GM23338 (cell line): ENCODE data around the gene SPATA25. TPM values are rescaled to one million over a fixed set of nuclear protein-coding genes. Genes with fewer than 3 reads are reported as not detected.

Source experiments
- ATAC-seq: fragments of 200-7000 bp; cut with Tn5 transposase; 3 replicates; pipeline ENCODE4 v1.9.1; 2020
- DNase-seq: peaks from one replicate; pipeline ENCODE4 v3.0.0-alpha.2; 2015; ENCODE audit warnings: low spot score
- H2AFZ ChIP-seq: fragments of 200-600 bp; sonication (generic); 2 replicates; pipeline ENCODE4 v1.8.0; 2016; ENCODE audit warnings: antibody characterized with exemption, mild to moderate bottlenecking, moderate library complexity
- H3F3A ChIP-seq: fragments of 200-600 bp; sonication (generic); replicated peaks from 2 replicates; pipeline ENCODE4 v1.8.0; 2017; ENCODE audit warnings: antibody characterized with exemption, mixed run types, low read depth
- H3K27ac ChIP-seq: fragments of 200-600 bp; sonication (generic); 2 replicates; pipeline ENCODE4 v1.6.1; 2016; ENCODE audit warnings: low read depth
- H3K27me3 ChIP-seq: fragments of 200-600 bp; sonication (generic); 2 replicates; pipeline ENCODE4 v1.8.0; 2016; ENCODE audit warnings: mild to moderate bottlenecking, mixed run types, moderate library complexity; ENCODE audit not compliant: insufficient read depth
- H3K36me3 ChIP-seq: fragments of 200-600 bp; sonication (generic); 2 replicates; pipeline ENCODE4 v1.8.0; 2016; ENCODE audit warnings: mild to moderate bottlenecking; ENCODE audit not compliant: insufficient read depth
- H3K4me1 ChIP-seq: fragments of 200-600 bp; sonication (generic); 2 replicates; pipeline ENCODE4 v1.8.0; 2016; ENCODE audit warnings: mild to moderate bottlenecking, moderate library complexity; ENCODE audit not compliant: insufficient read depth
- H3K4me2 ChIP-seq: fragments of 200-600 bp; sonication (generic); 2 replicates; pipeline ENCODE4 v1.7.1; 2017; ENCODE audit warnings: mixed run types
- H3K4me3 ChIP-seq: fragments of 200-600 bp; sonication (generic); 2 replicates; pipeline ENCODE4 v1.6.1; 2016; ENCODE audit warnings: mixed run types
- H3K79me2 ChIP-seq: fragments of 200-600 bp; sonication (generic); replicated peaks from 2 replicates; pipeline ENCODE4 v1.8.0; 2017; ENCODE audit warnings: mild to moderate bottlenecking; ENCODE audit not compliant: insufficient read depth
- H3K9me2 ChIP-seq: fragments of 200-600 bp; sonication (generic); 2 replicates; pipeline ENCODE4 v1.8.0; 2017; ENCODE audit not compliant: insufficient read depth
- H4K20me1 ChIP-seq: fragments of 200-600 bp; sonication (generic); replicated peaks from 2 replicates; pipeline ENCODE4 v1.8.0; 2017; ENCODE audit warnings: mild to moderate bottlenecking; ENCODE audit not compliant: insufficient read depth
- H3K27ac Mint-ChIP-seq: 2 replicates; pipeline ENCODE4 v1.8.0; 2020; ENCODE audit warnings: inconsistent platforms, mild to moderate bottlenecking, moderate library complexity, mixed read lengths
- H3K27me3 Mint-ChIP-seq: 3 replicates; pipeline ENCODE4 v1.8.0; 2022; ENCODE audit warnings: low read depth, mild to moderate bottlenecking, moderate library complexity, mixed read lengths, inconsistent platforms; ENCODE audit not compliant: insufficient read depth, poor library complexity
- H3K36me3 Mint-ChIP-seq: 3 replicates; pipeline ENCODE4 v1.8.0; 2021; ENCODE audit warnings: low read depth, mild to moderate bottlenecking, inconsistent platforms, moderate library complexity, mixed read lengths
- H3K4me1 Mint-ChIP-seq: 3 replicates; pipeline ENCODE4 v1.8.0; 2020; ENCODE audit warnings: mild to moderate bottlenecking, inconsistent platforms, mixed read lengths
- H3K4me3 Mint-ChIP-seq: 3 replicates; pipeline ENCODE4 v1.8.0; 2021; ENCODE audit warnings: moderate library complexity, mild to moderate bottlenecking, inconsistent platforms, mixed read lengths
- H3K9me3 Mint-ChIP-seq: 3 replicates; pipeline ENCODE4 v1.8.0; 2020; ENCODE audit warnings: moderate library complexity, mild to moderate bottlenecking, inconsistent platforms, mixed read lengths
- CREB1 ChIP-seq: fragments of 250-450 bp; sonication (Bioruptor Pico); IDR thresholded peaks from 2 replicates; pipeline ENCODE4 v1.5.0; 2020; ENCODE audit warnings: low read depth, mild to moderate bottlenecking, moderate library complexity
- CTCF ChIP-seq, 2 experiments: fragments of 200-600 bp in 1 of 2; sonication (generic) in 1 of 2; conservative IDR thresholded peaks; 2 replicates each; pipeline versions ENCODE4 v1.5.1 to v1.6.1; 2016 to 2017; ENCODE audit warnings: antibody characterized with exemption in 2 of 2, low read depth in 2 of 2, mild to moderate bottlenecking in 2 of 2, moderate library complexity in 1 of 2
- ETS1 ChIP-seq: IDR thresholded peaks from 2 replicates; pipeline ENCODE4 v1.6.1; 2016; ENCODE audit warnings: antibody characterized with exemption
- EZH2 ChIP-seq: fragments of 200-600 bp; sonication (generic); IDR thresholded peaks from one replicate; pipeline ENCODE4 v1.8.0; 2017; ENCODE audit warnings: antibody characterized with exemption, mild to moderate bottlenecking, low read depth; ENCODE audit not compliant: unreplicated experiment
- EZH2phosphoT487 ChIP-seq: fragments of 200-600 bp; sonication (generic); IDR thresholded peaks from one replicate; pipeline ENCODE4 v1.8.1; 2018; ENCODE audit warnings: antibody characterized with exemption; ENCODE audit not compliant: unreplicated experiment
- JUNB ChIP-seq: IDR thresholded peaks from one replicate; pipeline ENCODE4 v1.6.1; 2016; ENCODE audit warnings: antibody characterized with exemption; ENCODE audit not compliant: unreplicated experiment
- NANOG ChIP-seq: IDR thresholded peaks from 2 replicates; pipeline ENCODE4 v1.6.1; 2016; ENCODE audit warnings: antibody characterized with exemption, borderline replicate concordance
- POLR2AphosphoS5 ChIP-seq: IDR thresholded peaks from 2 replicates; pipeline ENCODE4 v1.6.1; 2016; ENCODE audit warnings: antibody characterized with exemption, low read depth
- REST ChIP-seq: IDR thresholded peaks from one replicate; pipeline ENCODE4 v1.6.1; 2018; ENCODE audit warnings: antibody characterized with exemption; ENCODE audit not compliant: unreplicated experiment
- STAT1 ChIP-seq: IDR thresholded peaks from one replicate; pipeline ENCODE4 v1.6.1; 2016; ENCODE audit warnings: antibody characterized with exemption; ENCODE audit not compliant: unreplicated experiment
- ZNF114 ChIP-seq: fragments of 250-450 bp; sonication (Bioruptor Pico); IDR thresholded peaks from 2 replicates; pipeline ENCODE4 v1.5.0; 2020; ENCODE audit warnings: mild to moderate bottlenecking, moderate library complexity
- ZNF331 ChIP-seq: fragments of 250-450 bp; sonication (Bioruptor Pico); IDR thresholded peaks from 2 replicates; pipeline ENCODE4 v1.5.0; 2020; ENCODE audit warnings: low read depth, mild to moderate bottlenecking, moderate library complexity
- ZNF462 ChIP-seq: fragments of 250-450 bp; sonication (Bioruptor Pico); IDR thresholded peaks from 2 replicates; pipeline ENCODE4 v1.5.0; 2020; ENCODE audit warnings: mild to moderate bottlenecking, moderate library complexity
- polyA plus RNA-seq: library from polyadenylated mRNA; unstranded; fragments of >200 nt; fragmentation: Nextera tagmentation; extraction: Ambion mirVana; gene quantifications from 2 replicates; pipeline ENCODE4 v1.2.1, GENCODE V29; 2016
- total RNA-seq: library from RNA; depleted of rRNA; stranded (reverse); fragments of >200 nt; shearing (Covaris generic); gene quantifications from 2 replicates; pipeline ENCODE4 v1.2.3, GENCODE V29; 2014

SPATA25 gene
- total and polyA plus RNA-seq, 2 experiments from 2014 or later, result 7.5 TPM; not detected in 1

GRCh38 chr20:45861221-45862075 is 26.0 kb downstream of the SPATA25 start:
- Mint-ChIP-seq H3K9me3 (no peaks in the 10 kb centered on the region), H3K27ac (no peak overlapping the region), H3K36me3 (peaks cover 3% of the 10 kb centered on the region; the same call in 2 of the 3 replicates), H3K4me1 (peaks cover 24% of the 10 kb centered on the region), H3K27me3 (peaks cover 3% of the 10 kb centered on the region), H3K4me3 (no peak overlapping the region)
- H3K4me2 ChIP-seq, result no peak overlapping the region
- no peak for DNase-seq
- peaks cover 12% of the 10 kb centered on the region for H3K79me2 ChIP-seq
- H3K9me2 ChIP-seq, result no peaks in the 10 kb centered on the region
- no peaks in the 10 kb centered on the region for H3K27me3 ChIP-seq
- H3K36me3 ChIP-seq, result 0 out of 2 replicates have a peak, but pooled peaks cover 3% of the 10 kb centered on the region
- TF ChIP-seq ZNF114 (CRISPR knock-in tag), result no peak
- no peak for TF ChIP-seq EZH2
- TF ChIP-seq ZNF331 (CRISPR knock-in tag), result no peak
- no peak for TF ChIP-seq REST
- no peak for TF ChIP-seq CTCF (conservative IDR thresholded peaks at IDR 0.05; ENCODE audit: low read depth in 2 of 2)
- TF ChIP-seq ETS1, result no peak
- TF ChIP-seq EZH2phosphoT487, result no peak
- no peak for TF ChIP-seq NANOG
- TF ChIP-seq STAT1, result no peak
- TF ChIP-seq JUNB, result no peak
- TF ChIP-seq ZNF462 (CRISPR knock-in tag), result no peak
- no peak for TF ChIP-seq POLR2AphosphoS5
- TF ChIP-seq CREB1, result no peak
- H3K4me1 ChIP-seq, result peaks cover 21% of the 10 kb centered on the region
- ATAC-seq, result no peak
- H4K20me1 ChIP-seq, result no peaks in the 10 kb centered on the region
- H2AFZ ChIP-seq, result no peak overlapping the region
- no peak overlapping the region for H3K27ac ChIP-seq
- H3F3A ChIP-seq, result no peaks in the 10 kb centered on the region
- no peak overlapping the region for H3K4me3 ChIP-seq
